ENCODE measurements around the gene EXOC5.

The EXOC5 gene

DNA sequence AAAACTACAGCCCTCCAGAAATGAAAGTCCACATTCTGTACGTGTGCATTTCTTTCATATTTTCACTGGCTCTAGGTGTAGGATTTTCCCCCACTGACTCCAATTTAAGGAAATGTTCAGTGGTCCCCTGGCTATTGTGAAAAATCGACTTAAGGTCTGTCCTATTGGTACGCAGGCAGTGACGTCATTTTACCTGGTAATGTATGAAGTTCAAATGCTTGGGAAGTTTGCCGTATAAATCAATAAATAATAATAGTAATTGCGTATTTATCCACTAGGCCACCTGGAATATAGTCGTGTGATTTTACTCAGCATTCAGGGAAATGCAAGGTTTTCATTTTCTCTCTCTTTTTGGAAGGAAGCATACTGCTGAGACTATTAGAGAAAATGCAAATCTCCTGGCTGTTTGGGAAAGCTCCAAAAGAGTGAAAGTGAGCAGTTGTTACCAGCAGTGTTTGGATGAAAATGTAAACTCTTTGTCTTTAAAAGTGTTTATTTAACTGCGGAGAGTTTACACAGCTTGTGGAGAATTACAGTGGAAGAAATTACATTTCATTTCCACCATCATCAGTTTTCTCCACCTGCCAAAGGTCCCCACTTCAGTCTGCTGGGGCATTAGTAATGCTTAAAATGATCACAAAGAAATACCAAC lies 107.0 kb downstream of the EXOC5 start:
- no peak for DNase-seq (ENCODE audit: low spot score)

DNA sequence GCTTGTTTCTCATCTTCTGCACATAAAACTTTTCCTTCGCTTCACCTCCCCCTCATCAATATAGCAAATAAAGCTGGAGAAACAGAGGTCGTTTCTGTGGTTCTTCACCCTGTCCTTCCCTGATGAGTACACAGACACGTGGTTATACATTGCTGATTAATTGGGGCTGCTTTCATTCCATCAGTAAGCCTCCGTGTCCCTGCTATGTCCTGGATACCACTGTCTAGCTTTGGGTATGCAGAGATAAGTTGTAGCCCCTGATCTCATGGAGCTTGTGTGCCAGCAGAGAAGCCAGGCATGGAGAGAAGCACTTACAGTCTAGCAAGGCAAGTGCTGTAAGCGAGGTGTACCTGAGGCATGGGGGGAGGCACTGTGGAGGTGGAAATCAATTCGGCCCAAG lies 108.4 kb downstream of the EXOC5 start:
- DNase-seq (ENCODE audit: low spot score), result no peak

- DNase-seq (ENCODE audit: low spot score), result no peak
Observed at GRCh38 chr14:57153286-57153685, 115.4 kb downstream of the EXOC5 start.
